ENCODE measurements around the gene CEP70. TPM values are rescaled to one million over a fixed set of nuclear protein-coding genes. Genes with fewer than 3 reads are reported as not detected.

Gene CEP70
- total RNA-seq (35.0 TPM), polyA plus RNA-seq (ENCODE audit: insufficient read depth in 1 of 8, insufficient read length in 8 of 8, low replicate concordance in 1 of 8) (10 to 100 TPM; 16.7 to 22.4 (median 19.6) TPM)
- long read RNA-seq, donor 1, partial matches to known transcripts, result 0 of 1 reads
- long read RNA-seq, donor 1, other reads (novel, unspliced or antisense), result 0 of 1 reads
- long read RNA-seq, donor 2, result 0 reads
- long read RNA-seq, donor 3, partial matches to known transcripts, result 0 of 1 reads
- long read RNA-seq, donor 3, other reads (novel, unspliced or antisense), result 0 of 1 reads
- long read RNA-seq, donor 4, result 0 reads
- long read RNA-seq, donor 5, partial matches to known transcripts, result 5 of 11 reads
- long read RNA-seq, donor 5, other reads (novel, unspliced or antisense), result 0 of 11 reads
- long read RNA-seq, donor 6, partial matches to known transcripts, result 0 of 1 reads
- long read RNA-seq, donor 6, other reads (novel, unspliced or antisense), result 0 of 1 reads
- long read RNA-seq, donor 7, partial matches to known transcripts, result 0 of 2 reads
- long read RNA-seq, donor 7, other reads (novel, unspliced or antisense), result 0 of 2 reads
- long read RNA-seq, donor 8, partial matches to known transcripts, result 0 of 1 reads
- long read RNA-seq, donor 8, other reads (novel, unspliced or antisense), result 0 of 1 reads
- long read RNA-seq, donor 9, partial matches to known transcripts, result 0 of 1 reads
- long read RNA-seq, donor 9, other reads (novel, unspliced or antisense), result 0 of 1 reads
- long read RNA-seq, donor 10, partial matches to known transcripts, result 0 of 2 reads
- long read RNA-seq, donor 10, other reads (novel, unspliced or antisense), result 0 of 2 reads
- long read RNA-seq, donor 11, partial matches to known transcripts, result 0 of 1 reads
- long read RNA-seq, donor 11, other reads (novel, unspliced or antisense), result 0 of 1 reads

- Histone ChIP-seq H3K4me3 (ENCODE audit: low read length) (peak within 1 kb of the TSS; percentile 80), H3K4me1 (ENCODE audit: control insufficient read depth, insufficient read depth, low read length) (peaks cover 6% of the 10 kb centered on the region), H3K27ac (ENCODE audit: low read length) (peak within 1 kb of the TSS; percentile 96), H3K27me3 (ENCODE audit: control insufficient read depth, insufficient read depth, low read length) (no peaks in the 10 kb centered on the region), H3K36me3 (ENCODE audit: control insufficient read depth, insufficient read depth, low read length) (no peaks in the 10 kb centered on the region), H3K9me3 (replicated peaks; ENCODE audit: control insufficient read depth, low read depth, low read length) (no peaks in the 10 kb centered on the region)
- WGBS (ENCODE audit: insufficient coverage), result under 1% methylated on average over 52 of the region's 52 CpGs
- DNase-seq, result peak; percentile 98
These were observed at the start of gene CEP70 for GRCh38 chr3:138594150-138594934. Gene CEP70, minus strand, starts transcription at chr3:138594260. Its CDS starts 21,333 bp downstream, at chr3:138572927.

- no peak for DNase-seq
- Histone ChIP-seq H3K9me3 (replicated peaks; ENCODE audit: control insufficient read depth, low read depth, low read length) (peaks cover 10% of the 10 kb centered on the region), H3K27me3 (ENCODE audit: control insufficient read depth, insufficient read depth, low read length) (no peaks in the 10 kb centered on the region), H3K4me3 (ENCODE audit: low read length) (no peak overlapping the region), H3K36me3 (ENCODE audit: control insufficient read depth, insufficient read depth, low read length) (no peaks in the 10 kb centered on the region), H3K4me1 (ENCODE audit: control insufficient read depth, insufficient read depth, low read length) (no peaks in the 10 kb centered on the region), H3K27ac (ENCODE audit: low read length) (no peak overlapping the region)
- no CpG with 5 or more reads among the region's 1 CpG for WGBS (ENCODE audit: insufficient coverage)
These were observed 48.8 kb upstream of the CEP70 start for GRCh38 chr3:138642927-138643253.

- Histone ChIP-seq H3K4me3 (ENCODE audit: low read length) (no peak overlapping the region), H3K27ac (ENCODE audit: low read length) (no peak overlapping the region), H3K4me1 (ENCODE audit: control insufficient read depth, insufficient read depth, low read length) (no peaks in the 10 kb centered on the region), H3K36me3 (ENCODE audit: control insufficient read depth, insufficient read depth, low read length) (no peaks in the 10 kb centered on the region), H3K27me3 (ENCODE audit: control insufficient read depth, insufficient read depth, low read length) (no peaks in the 10 kb centered on the region), H3K9me3 (replicated peaks; ENCODE audit: control insufficient read depth, low read depth, low read length) (peaks cover 10% of the 10 kb centered on the region)
- DNase-seq, result no peak
- WGBS (ENCODE audit: insufficient coverage), result no CpG with 5 or more reads among the region's 4 CpGs
These were observed 48.3 kb upstream of the CEP70 start for GRCh38 chr3:138642226-138642926.

- Histone ChIP-seq H3K9me3 (replicated peaks; ENCODE audit: control insufficient read depth, low read depth, low read length) (peaks cover 5% of the 10 kb centered on the region), H3K27me3 (ENCODE audit: control insufficient read depth, insufficient read depth, low read length) (no peaks in the 10 kb centered on the region)
- WGBS (ENCODE audit: insufficient coverage), result 100% methylated on average over 1 of the region's 4 CpGs
These were observed 46.5 kb upstream of the CEP70 start for GRCh38 chr3:138640537-138640936.

GRCh38 chr3:138638641-138639040, 44.6 kb upstream of the CEP70 start:
- DNase-seq, result peak; percentile 77
- H3K9me3 ChIP-seq (replicated peaks; ENCODE audit: control insufficient read depth, low read depth, low read length), result peaks cover 5% of the 10 kb centered on the region

More at GRCh38 chr3:138640537-138640936, 46.5 kb upstream of the CEP70 start:
- Histone ChIP-seq H3K4me1 (ENCODE audit: control insufficient read depth, insufficient read depth, low read length) (no peaks in the 10 kb centered on the region), H3K36me3 (ENCODE audit: control insufficient read depth, insufficient read depth, low read length) (no peaks in the 10 kb centered on the region), H3K4me3 (ENCODE audit: low read length) (no peak overlapping the region), H3K27ac (ENCODE audit: low read length) (no peak overlapping the region)
- no peak for DNase-seq

GRCh38 chr3:138629526-138629925, 35.5 kb upstream of the CEP70 start:
- Histone ChIP-seq H3K4me1 (ENCODE audit: control insufficient read depth, insufficient read depth, low read length) (no peaks in the 10 kb centered on the region), H3K27me3 (ENCODE audit: control insufficient read depth, insufficient read depth, low read length) (no peaks in the 10 kb centered on the region), H3K9me3 (replicated peaks; ENCODE audit: control insufficient read depth, low read depth, low read length) (no peaks in the 10 kb centered on the region), H3K27ac (ENCODE audit: low read length) (no peak overlapping the region), H3K36me3 (ENCODE audit: control insufficient read depth, insufficient read depth, low read length) (peaks cover 20% of the 10 kb centered on the region), H3K4me3 (ENCODE audit: low read length) (no peak overlapping the region)
- DNase-seq, result no peak
- 62% methylated on average over 4 of the region's 6 CpGs for WGBS (ENCODE audit: insufficient coverage)

More at GRCh38 chr3:138638641-138639040, 44.6 kb upstream of the CEP70 start:
- no peak overlapping the region for H3K4me3 ChIP-seq (ENCODE audit: low read length)
- H3K27ac ChIP-seq (ENCODE audit: low read length), result no peak overlapping the region
- WGBS (ENCODE audit: insufficient coverage), result no CpG with 5 or more reads among the region's 2 CpGs
- no peaks in the 10 kb centered on the region for H3K4me1 ChIP-seq (ENCODE audit: control insufficient read depth, insufficient read depth, low read length)
- no peaks in the 10 kb centered on the region for H3K27me3 ChIP-seq (ENCODE audit: control insufficient read depth, insufficient read depth, low read length)
- peaks cover 3% of the 10 kb centered on the region for H3K36me3 ChIP-seq (ENCODE audit: control insufficient read depth, insufficient read depth, low read length)

- Histone ChIP-seq H3K27me3 (ENCODE audit: control insufficient read depth, insufficient read depth, low read length) (no peaks in the 10 kb centered on the region), H3K4me3 (ENCODE audit: low read length) (no peak overlapping the region), H3K9me3 (replicated peaks; ENCODE audit: control insufficient read depth, low read depth, low read length) (no peaks in the 10 kb centered on the region), H3K36me3 (ENCODE audit: control insufficient read depth, insufficient read depth, low read length) (peaks cover 12% of the 10 kb centered on the region), H3K4me1 (ENCODE audit: control insufficient read depth, insufficient read depth, low read length) (no peaks in the 10 kb centered on the region), H3K27ac (ENCODE audit: low read length) (no peak overlapping the region)
- WGBS (ENCODE audit: insufficient coverage), result no CpG with 5 or more reads among the region's 3 CpGs
- DNase-seq, result no peak
These were observed 31.8 kb upstream of the CEP70 start for GRCh38 chr3:138625707-138626365.

- Histone ChIP-seq H3K27ac (ENCODE audit: low read length) (no peak overlapping the region), H3K4me1 (ENCODE audit: control insufficient read depth, insufficient read depth, low read length) (no peaks in the 10 kb centered on the region), H3K27me3 (ENCODE audit: control insufficient read depth, insufficient read depth, low read length) (no peaks in the 10 kb centered on the region), H3K9me3 (replicated peaks; ENCODE audit: control insufficient read depth, low read depth, low read length) (no peaks in the 10 kb centered on the region), H3K36me3 (ENCODE audit: control insufficient read depth, insufficient read depth, low read length) (peaks cover 8% of the 10 kb centered on the region), H3K4me3 (ENCODE audit: low read length) (no peak overlapping the region)
- no peak for DNase-seq
These were observed 30.5 kb upstream of the CEP70 start for GRCh38 chr3:138624518-138624917.

- H3K4me1 ChIP-seq (ENCODE audit: control insufficient read depth, insufficient read depth, low read length), result no peaks in the 10 kb centered on the region
- DNase-seq, result no peak
- peaks cover 2% of the 10 kb centered on the region for H3K36me3 ChIP-seq (ENCODE audit: control insufficient read depth, insufficient read depth, low read length)
- WGBS (ENCODE audit: insufficient coverage), result 100% methylated on average over 1 of the region's 4 CpGs
- H3K9me3 ChIP-seq (replicated peaks; ENCODE audit: control insufficient read depth, low read depth, low read length), result no peaks in the 10 kb centered on the region
- no peak overlapping the region for H3K4me3 ChIP-seq (ENCODE audit: low read length)
- H3K27me3 ChIP-seq (ENCODE audit: control insufficient read depth, insufficient read depth, low read length), result no peaks in the 10 kb centered on the region
- no peak overlapping the region for H3K27ac ChIP-seq (ENCODE audit: low read length)
These were observed 26.4 kb upstream of the CEP70 start for GRCh38 chr3:138620431-138620830.
